ENCODE results near the gene VPS13D. TPM values are rescaled to one million over a fixed set of nuclear protein-coding genes. Genes with fewer than 3 reads are reported as not detected.
"Not testable (repeated sequence)": the region's sequence is repeated elsewhere in the genome, so short reads cannot be mapped to it uniquely, and the experiment has no call there.

VPS13D gene
- total RNA-seq, 4 donors from 2014 or later: 137 to 238 (median 191) TPM

- intact Hi-C loops (cut with DNase I): no loop called here
- H3K9me3 ChIP-seq: no peaks in the 10 kb centered on the region
- no peaks in the 10 kb centered on the region for H3K4me1 ChIP-seq
- TF ChIP-seq CTCF (IDR thresholded peaks at IDR 0.05): no peak
- no peak for TF ChIP-seq POLR2A (IDR thresholded peaks at IDR 0.05)
- no peaks in the 10 kb centered on the region for H3K36me3 ChIP-seq
- no peak for DNase-seq
- H3K27ac ChIP-seq: no peak overlapping the region
- H3K27me3 ChIP-seq: no peaks in the 10 kb centered on the region
- 92 to 93% methylated on average over 12 of the region's 12 CpGs for WGBS, 2 donors
- no peak overlapping the region for H3K4me3 ChIP-seq (replicated peaks in 1 of 3)
Observed at GRCh38 chr1:12215118-12215961, 14.5 kb upstream of the VPS13D start.

DNA sequence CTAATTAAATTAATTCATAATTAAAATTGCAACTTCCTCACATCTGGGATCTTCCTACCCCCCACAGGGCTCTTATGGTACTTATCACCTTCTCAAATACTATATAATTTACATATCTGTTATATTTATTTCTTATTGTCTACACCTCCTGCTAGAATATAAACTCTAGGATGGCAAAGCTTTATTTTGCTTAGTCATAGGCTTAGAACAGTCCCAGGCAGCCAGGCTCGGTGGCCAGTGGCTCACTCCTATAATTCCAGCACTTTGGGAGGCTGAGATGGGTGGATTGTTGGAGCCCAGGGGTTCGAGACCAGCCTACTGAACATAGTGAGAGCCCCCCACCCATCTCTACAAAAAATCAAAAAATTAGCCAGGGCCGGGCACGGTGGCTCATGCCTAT, 10.0 kb upstream of the VPS13D start:
- H3K4me3 ChIP-seq (replicated peaks in 1 of 3): no peak overlapping the region
- intact Hi-C loops (cut with DNase I): no loop called here
- 84 to 92% methylated on average over 4 of the region's 4 CpGs for WGBS, 2 donors
- no peaks in the 10 kb centered on the region for H3K9me3 ChIP-seq
- TF ChIP-seq CTCF (IDR thresholded peaks at IDR 0.05): no peak
- TF ChIP-seq POLR2A (IDR thresholded peaks at IDR 0.05): no peak
- no peaks in the 10 kb centered on the region for H3K27me3 ChIP-seq
- H3K36me3 ChIP-seq: no peaks in the 10 kb centered on the region
- H3K4me1 ChIP-seq: no peaks in the 10 kb centered on the region
- H3K27ac ChIP-seq: no peak overlapping the region
- no peak for DNase-seq

GRCh38 chr1:12220890-12221289, 8.9 kb upstream of the VPS13D start:
- 73 to 100% methylated on average over 1 to 2 of the region's 2 CpGs for WGBS, 2 donors
- TF ChIP-seq POLR2A (IDR thresholded peaks at IDR 0.05): no peak
- TF ChIP-seq CTCF (IDR thresholded peaks at IDR 0.05): no peak

DNA sequence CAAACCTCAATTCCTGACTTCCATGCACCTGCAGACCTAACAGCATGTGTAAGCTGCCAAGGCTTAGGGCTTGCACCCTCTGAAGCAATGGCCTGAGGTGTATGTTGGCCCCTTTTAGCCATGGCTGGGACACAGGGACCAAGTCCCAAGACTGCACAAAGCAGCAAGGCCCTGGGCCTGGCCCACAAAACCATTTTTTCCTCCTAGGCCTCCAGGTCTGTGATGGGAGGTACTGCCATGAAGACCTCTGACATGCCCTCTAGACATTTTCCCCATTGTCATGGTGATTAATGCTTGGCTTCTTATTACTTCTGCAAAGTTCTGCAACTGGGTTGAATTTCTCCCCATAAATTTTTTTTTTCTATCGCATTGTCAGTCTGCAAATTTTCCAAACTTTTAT, 7.1 kb upstream of the VPS13D start:
- H3K27ac ChIP-seq; H3K9me3 ChIP-seq; H3K4me1 ChIP-seq; H3K27me3 ChIP-seq; H3K36me3 ChIP-seq; H3K4me3 ChIP-seq (replicated peaks in 1 of 3); intact Hi-C loops (cut with DNase I); DNase-seq: not testable (repeated sequence)
- WGBS, 2 donors: 96 to 97% methylated on average over 1 of the region's 1 CpG

More at GRCh38 chr1:12220890-12221289, 8.9 kb upstream of the VPS13D start:
- Histone ChIP-seq H3K27me3 (no peaks in the 10 kb centered on the region), H3K36me3 (no peaks in the 10 kb centered on the region), H3K9me3 (no peaks in the 10 kb centered on the region), H3K27ac (no peak overlapping the region), H3K4me1 (no peaks in the 10 kb centered on the region), H3K4me3 (replicated peaks in 1 of 3) (no peak overlapping the region)
- DNase-seq: no peak
- intact Hi-C loops (cut with DNase I): no loop called here

DNA sequence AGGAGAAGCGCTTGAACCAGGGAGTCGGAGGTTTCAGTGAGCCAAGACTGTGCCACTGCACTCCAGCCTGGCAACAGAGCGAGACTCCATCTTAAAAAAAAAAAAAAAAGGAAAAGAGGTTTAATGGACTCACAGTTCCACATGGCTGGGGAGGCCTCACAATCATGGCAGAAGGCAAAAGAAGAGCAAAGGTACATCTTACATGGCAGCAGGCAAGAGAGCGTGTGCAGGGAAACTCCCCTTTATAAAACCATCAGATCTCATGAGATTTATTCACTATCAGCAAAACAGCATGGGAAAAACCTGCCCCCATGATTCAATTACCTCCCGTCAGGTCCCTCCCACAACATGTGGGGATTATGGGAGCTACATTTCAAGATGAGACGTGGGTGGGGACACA, 5.7 kb upstream of the VPS13D start:
- WGBS, 2 donors: 90 to 91% methylated on average over 5 to 6 of the region's 6 CpGs
- H3K27ac ChIP-seq; H3K4me3 ChIP-seq (replicated peaks in 1 of 3); H3K27me3 ChIP-seq; H3K4me1 ChIP-seq; H3K9me3 ChIP-seq; H3K36me3 ChIP-seq; intact Hi-C loops (cut with DNase I); DNase-seq: not testable (repeated sequence)

- intact Hi-C loops (cut with DNase I): no loop called here
- 83 to 85% methylated on average over 7 of the region's 7 CpGs for WGBS, 2 donors
- H3K27me3 ChIP-seq: no peaks in the 10 kb centered on the region
- H3K27ac ChIP-seq: no peak overlapping the region
- no peak overlapping the region for H3K4me3 ChIP-seq (replicated peaks in 1 of 3)
- TF ChIP-seq CTCF (IDR thresholded peaks at IDR 0.05): no peak
- no peak for TF ChIP-seq POLR2A (IDR thresholded peaks at IDR 0.05)
- H3K36me3 ChIP-seq: no peaks in the 10 kb centered on the region
- DNase-seq: no peak
- H3K9me3 ChIP-seq: no peaks in the 10 kb centered on the region
- H3K4me1 ChIP-seq: peaks cover 18 to 22% of the 10 kb centered on the region in 2 donors
Observed at GRCh38 chr1:12228979-12229378, 851 bp upstream of the VPS13D start.

Data from thyroid gland (tissue), 4 donors.